GM19035 (cell line): ENCODE data around the gene UBE2L3.
"Not testable (repeated sequence)": the region's sequence is repeated elsewhere in the genome, so short reads cannot be mapped to it uniquely, and the experiment has no call there.

ENCODE experiments used
- ATAC-seq: cut with Tn5 transposase; IDR thresholded peaks from one replicate; pipeline ENCODE4 v1.9.1; 2021; ENCODE audit not compliant: unreplicated experiment

The UBE2L3 gene

DNA sequence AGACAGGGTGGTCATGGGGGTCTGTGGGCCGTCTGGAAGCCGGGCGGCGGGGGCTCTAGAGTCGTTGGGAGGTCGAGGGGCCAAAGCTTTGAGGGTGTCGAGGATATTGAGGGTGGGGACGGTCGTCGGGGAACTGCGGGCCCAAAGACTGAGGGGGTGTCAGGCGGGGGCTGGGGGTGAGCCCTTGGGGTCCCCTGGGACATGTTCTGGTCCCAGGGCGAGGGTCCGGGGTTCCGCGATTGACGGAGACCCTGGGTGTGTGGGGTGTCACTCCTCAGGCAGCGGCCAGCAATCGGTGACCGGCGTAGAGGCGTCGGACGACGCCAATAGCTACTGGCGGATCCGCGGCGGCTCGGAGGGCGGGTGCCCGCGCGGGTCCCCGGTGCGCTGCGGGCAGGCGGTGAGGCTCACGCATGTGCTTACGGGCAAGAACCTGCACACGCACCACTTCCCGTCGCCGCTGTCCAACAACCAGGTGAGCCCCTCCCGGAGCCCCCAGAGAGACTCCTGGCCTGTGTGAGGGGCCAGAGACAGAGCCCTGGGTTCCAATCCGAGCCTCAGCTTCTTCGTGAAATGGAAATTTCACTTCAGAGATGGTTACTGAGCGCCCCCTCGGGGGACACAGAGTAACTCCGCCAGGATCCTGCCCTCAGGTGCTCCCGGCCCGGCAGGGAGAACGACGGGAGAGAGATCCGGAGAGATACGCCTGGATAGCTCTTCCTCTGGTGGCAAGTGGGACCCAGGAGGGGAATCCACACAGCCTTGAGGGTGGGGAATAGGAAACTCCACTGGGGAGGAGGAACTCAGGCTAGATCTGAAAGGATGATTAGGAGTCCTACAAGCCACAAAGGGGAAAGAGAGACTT lies 75.3 kb downstream of the UBE2L3 start:
- ATAC-seq = no peak

DNA sequence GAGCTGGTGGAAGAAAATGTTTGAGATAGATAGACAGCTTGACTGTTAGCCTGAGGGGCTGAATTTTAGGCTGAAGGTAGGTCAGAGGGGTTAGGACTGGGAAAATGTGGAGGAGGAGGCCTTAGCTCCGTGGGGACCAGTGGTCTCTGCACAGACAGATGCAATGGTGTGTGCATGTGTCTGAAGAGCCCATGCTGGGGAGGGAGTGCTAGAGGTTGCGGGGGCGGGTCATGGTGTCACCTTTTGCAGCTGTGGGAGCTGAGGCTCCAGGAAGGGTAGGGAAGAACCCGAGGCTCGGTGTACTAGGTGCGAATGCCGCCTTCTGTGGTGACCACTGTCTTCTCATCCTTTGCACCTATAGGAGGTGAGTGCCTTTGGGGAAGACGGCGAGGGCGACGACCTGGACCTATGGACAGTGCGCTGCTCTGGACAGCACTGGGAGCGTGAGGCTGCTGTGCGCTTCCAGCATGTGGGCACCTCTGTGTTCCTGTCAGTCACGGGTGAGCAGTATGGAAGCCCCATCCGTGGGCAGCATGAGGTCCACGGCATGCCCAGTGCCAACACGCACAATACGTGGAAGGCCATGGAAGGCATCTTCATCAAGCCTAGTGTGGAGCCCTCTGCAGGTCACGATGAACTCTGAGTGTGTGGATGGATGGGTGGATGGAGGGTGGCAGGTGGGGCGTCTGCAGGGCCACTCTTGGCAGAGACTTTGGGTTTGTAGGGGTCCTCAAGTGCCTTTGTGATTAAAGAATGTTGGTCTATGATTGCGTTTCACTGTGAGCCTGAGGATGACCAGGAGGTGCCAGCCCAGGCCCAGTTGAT lies 76.2 kb downstream of the UBE2L3 start:
- no peak for ATAC-seq

DNA sequence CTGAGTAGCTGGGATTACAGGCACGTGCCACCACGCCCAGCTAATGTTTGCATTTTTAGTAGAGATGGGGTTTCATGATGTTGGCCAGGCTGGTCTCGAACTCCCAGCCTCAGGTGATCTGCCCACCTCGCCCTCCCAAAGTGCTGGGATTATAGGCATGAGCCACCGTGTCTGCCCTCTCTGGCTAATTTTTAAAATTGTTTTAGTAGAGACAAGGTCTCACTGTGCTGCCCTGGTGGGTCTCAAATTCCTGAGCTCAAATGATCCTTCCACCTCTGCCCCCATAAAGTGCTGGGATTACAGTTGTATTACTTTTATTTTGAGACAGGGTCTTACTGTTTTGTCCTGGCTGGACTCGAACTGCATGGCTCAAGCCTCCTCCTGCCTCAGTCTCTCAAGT lies 78.0 kb downstream of the UBE2L3 start:
- not testable (repeated sequence) for ATAC-seq

DNA sequence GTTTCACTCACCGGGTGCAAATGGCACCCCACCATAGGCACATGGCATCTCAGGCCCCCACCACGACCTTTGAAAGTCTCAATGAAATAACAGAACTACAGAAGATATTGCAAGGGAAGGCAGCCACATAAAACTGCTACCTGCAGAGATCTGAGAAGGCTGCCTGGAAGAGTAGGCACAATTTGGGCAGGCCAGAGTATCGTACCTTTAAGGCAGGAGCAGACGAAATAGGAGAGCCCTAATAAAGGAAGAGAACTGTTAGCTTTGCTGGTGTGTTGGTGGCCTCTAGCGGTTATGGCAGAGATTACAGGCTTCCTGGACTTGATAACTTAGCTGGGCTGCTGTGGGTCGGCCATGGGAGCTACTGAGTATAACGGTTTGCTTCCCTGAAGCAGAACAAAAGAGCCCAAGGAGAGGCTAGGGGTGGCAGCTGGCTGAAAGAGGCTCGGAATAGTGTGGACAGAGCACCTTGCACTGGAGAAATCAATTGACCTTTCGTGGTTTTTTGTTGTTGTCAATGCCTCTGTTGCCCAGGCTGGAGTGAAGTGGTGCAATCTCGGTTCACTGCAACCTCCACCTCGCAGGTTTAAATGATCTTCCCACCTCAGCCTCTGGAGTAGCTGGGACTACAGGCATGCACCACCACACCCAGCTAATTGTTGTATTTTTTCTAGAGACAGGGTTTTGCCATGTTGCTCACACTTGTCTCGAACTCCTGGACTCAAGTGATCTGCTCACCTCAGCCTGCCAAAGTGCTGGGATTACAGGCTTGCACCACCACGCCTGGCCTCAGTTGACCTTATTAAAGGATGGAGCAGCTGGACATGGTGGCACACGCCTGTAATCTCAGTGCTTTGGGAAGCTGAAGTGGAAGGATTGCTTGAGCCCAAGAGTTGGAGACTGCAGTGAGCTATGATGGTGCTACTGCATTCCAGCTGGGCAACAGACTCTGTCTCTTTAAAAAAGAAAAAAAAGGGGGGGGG lies 79.4 kb downstream of the UBE2L3 start:
- no peak for ATAC-seq

DNA sequence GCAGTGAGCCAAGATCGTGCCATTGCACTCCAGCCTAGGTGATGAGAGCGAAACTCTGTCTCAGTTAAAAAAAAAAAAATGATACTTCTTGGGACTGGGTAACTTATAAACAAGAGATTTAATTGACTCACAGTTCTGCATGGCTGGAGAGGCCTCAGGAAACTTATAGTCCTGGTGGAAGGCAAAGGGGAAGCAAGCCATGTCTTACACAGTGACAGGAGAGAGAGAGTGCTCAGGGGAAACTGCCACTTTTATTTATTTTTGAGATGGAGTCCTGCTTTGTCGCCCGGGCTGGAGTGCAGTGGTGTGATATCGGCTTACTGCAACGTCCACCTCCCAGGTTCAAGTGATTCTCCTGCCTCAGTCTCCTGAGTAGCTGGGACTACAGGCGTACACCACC lies 82.8 kb downstream of the UBE2L3 start:
- no peak for ATAC-seq

DNA sequence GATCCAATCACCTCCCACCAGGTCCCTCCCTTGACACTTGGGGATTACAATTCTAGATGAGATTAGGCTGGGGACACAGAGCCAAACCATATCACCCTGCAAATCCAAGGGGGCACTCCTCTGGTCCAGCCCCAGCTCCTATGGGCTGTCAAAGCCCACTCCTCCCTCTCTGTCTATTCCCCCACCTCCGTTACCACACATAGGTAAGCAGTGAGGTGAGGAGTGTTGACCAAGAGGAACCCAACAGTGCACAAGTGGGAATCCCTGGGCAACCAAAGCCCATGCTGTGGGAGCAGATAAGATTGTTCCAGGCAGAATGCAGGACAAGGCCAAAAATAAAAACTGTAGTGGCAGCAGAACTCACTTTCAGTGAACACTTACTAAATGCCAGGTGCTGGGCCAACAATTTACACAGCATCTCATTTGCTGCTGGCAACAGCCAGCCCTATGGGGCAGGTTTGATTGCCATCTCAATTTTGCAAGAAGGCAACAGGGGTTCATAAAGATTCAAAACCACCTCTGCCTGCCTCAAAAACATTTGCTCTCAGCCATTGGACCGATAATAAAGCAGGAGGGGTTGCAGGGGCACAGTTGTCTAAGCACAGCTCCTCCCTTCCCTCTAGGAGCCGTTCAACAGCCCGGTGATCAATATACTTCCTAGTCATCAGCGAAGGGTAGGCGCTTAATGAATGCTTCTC lies 83.5 kb downstream of the UBE2L3 start:
- ATAC-seq = no peak

DNA sequence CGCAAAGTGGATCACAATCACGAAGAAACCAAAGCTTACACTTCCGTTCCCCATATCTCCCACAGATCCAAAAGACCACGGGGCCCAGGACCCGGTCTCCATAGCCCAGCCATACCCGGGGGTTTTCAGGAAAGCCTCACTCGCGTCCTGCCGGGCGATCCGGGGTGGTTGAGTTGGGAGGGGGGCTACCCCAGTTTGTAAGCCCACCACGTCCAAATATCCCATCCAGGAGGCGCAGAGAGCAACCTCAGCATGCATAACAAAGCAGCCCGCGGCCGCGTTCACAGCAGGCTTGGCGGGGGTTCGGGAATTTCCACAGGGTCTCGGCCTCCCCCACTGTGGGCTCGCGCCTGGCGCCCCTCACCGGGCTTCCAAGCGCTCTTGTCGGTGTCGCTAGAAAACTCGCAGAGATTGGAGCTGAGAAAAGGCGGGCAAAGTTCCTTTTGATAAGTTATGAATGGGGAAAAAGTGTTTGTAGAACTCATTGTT lies 84.1 kb downstream of the UBE2L3 start:
- ATAC-seq = peak; percentile 17

DNA sequence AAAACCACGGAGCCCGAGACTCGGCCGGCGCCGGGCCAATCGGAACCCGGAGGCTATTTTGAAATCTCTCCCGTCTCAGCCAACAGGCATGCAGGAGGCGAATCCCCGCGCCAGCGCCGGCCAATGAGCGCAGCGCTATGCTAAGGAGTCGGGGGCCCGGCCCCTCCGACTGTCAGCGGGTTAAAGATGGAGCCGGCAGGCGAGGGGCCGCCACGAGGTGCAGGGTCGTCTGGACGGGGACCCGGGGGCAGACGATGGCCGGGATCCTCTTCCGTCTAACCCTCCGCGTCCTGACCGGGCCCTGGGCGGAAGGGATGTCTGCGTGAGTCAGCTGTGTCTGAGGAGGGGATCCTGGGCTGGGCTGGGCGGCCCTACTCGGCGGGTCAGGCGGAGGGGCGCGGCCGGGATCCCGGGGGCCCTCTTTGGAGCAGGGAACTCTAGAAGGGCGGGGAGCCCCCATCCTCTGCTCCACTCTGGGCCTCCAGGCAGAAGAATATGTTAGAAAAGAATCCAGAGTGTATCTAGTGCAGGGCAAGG lies 84.6 kb downstream of the UBE2L3 start:
- ATAC-seq = peak; percentile 87

DNA sequence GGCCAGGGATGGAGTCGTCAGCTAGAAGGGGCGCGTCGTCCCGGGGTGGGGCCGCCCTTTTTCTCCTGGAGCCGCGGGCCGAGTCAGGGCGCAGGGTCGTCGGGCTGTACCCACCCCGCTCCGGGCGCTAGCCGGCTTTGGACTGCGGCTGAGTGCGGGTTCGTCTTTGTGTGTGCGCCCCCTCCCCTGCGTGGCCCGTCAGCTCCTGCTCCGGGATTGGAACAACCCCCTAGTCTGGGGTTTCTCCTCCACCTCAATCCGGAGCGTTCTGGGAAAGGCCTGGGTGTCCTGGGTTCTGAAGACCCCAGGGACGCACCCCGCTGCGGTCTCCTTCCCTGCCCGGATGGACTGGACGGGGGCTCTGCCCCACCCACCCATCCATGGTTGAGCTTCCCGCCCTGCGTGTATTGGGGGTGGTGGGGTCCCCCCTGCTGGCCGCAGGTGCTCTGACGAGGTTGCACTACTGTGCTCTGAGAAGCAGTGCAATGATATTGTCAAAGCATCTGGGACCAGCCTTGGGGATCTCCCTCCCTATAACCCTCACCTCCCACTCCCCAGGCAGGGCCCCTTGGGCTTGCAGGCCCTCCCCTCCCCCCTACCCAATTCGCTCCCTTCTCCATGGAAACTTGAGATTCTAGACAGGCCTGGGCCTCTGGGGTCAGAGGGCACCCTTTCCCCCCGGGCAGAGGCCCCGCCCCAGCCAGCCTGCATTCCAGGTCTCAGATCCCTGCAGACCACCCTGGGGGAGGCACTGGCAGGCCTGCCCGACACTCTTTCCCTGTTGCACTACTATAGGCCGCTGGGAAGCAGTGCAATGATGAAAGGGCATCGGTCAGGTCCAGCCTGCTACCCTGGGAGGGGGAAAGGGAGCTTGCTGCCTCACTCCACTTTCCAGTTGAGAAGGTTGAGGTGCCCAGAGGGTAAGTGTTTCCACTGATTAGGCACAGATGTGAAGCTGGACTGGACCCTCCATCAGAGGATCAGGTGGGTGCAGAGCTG lies 85.3 kb downstream of the UBE2L3 start:
- ATAC-seq = no peak

DNA sequence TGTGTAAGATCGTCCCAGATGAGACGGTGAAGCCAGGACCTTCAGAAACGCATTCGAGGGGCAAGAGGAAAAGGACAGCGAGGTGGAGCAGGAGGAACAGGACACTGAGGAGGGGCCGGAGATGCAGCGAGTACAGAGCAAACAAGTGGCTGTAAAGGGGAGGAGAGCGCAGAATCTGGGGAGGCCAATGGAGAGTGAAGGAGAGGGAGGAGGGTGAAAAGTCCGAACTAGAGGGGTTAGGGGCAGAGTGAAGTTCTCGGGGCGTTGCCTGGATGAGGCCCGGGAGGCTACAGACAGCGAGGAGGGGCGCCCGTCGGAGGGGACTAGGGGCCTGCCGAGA lies 89.5 kb downstream of the UBE2L3 start:
- no peak for ATAC-seq

DNA sequence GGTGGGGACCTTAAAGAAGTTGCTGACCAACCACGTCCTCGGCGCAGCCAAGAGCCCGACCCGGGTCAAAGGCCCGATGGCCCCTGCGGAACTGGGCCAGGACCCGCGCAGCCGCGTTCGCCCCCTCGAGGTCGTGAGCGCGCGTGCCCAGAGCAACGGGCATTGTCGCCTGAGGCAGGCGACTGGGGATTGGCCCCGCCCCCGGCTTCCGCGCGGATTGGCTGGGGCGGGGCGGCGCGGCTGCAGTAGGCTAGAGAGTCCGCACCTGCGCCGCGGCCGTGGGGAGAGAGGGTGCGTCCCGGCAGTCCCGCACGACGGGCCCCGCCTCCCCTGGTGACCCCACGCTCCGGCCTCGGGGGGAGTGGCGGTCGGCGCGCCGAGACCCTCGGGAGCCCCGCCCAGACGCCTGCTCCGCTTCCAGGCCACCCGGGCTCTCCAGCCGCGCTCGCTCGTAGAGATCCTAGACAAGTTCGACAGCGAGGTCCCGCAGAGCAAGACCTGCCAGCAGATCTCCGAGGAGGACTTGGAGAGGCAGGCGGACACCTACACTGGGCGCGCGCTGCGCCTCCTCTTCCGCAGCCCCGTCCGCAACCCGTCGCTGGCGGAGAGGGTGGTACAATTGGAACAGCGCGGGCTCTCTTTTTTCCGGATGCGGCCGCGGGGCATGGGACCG lies 90.0 kb downstream of the UBE2L3 start:
- ATAC-seq = peak; percentile 85

DNA sequence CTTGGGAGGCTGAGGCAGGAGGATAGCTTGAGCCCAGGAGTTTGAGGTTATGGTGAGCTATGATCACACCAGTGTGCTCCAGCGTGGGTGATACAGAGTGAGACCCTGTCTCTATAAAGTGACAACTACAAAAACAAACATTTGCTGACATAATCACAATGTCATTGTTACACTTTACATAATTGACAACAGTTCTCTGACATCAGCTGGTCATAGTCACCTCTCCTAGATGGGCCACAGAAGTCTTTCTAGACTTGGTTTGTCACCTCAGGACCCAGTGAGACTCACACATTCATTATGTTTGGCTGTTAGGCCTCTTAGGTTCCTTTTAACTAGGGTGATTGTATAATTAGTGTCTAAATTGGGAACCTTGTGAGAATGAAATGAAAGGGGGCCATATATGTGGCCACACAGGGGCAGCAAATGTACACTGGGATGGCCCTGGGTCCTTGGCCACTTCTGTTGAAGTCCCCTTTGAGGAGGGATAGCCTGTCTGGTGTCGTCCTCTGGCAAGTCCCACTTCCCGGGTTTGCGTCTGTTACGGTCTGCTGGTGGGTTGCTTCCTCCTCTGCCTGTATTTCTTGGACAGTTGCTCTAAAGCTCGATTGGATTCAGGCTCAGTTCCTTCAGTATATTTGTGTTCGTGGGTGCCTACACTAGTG lies 92.5 kb downstream of the UBE2L3 start:
- no peak for ATAC-seq

DNA sequence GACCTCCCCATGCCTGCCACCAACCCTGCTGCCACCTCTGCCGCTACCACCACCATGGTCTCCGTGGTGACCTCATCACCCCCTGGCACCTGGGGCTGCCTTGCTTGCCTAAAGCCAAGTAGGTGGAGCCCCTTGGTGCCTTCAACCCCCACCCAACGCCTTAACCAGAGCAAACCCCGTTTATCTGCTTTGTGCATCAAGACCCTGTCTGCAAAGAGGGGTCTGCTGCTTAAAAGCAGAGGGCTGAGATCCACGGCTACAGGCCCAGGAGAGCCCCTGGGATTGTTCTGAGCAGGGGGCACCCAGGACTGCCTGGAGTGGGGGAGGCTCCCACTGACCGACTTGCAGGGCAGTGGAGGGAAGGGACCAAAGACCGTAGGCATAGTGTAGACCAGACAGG lies 93.4 kb downstream of the UBE2L3 start:
- ATAC-seq = no peak

DNA sequence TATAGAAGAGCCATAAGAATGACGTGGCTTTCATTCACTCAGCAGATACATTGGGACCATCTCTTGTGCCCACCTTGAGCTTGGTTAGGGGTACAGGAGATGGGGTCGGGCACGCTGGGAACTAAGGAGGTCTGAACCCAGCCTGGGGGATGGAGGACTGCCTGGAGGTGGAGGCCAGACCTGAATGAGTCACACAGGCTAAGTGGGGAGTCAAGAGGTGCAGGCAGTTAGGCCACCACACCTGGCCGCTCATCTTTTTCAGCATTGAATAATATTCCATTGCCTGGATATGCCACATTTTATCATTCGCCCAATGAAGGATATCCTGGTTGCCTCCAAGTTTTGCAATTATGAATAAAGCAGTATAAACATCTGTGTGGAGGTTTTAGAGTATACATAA lies 94.5 kb downstream of the UBE2L3 start:
- no peak for ATAC-seq

DNA sequence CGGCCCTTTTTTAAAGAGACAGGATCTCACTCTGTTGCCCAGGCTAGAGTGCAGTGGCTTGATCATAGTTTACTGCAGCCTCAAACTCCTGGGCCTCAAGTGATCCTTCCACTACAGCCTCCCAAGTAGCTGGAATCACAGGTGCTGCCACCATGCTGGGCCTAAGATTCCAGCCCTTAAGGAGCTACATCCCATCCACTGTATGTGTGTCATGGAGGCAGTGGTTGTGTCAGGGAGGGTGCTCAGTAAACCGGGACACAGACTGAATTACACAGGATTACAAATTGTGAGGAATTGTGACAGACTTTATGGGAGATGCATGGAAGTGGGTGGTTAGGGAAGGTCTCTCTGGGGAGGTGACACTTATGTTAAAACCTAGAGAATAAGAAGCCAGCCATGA lies 96.2 kb downstream of the UBE2L3 start:
- ATAC-seq = no peak

DNA sequence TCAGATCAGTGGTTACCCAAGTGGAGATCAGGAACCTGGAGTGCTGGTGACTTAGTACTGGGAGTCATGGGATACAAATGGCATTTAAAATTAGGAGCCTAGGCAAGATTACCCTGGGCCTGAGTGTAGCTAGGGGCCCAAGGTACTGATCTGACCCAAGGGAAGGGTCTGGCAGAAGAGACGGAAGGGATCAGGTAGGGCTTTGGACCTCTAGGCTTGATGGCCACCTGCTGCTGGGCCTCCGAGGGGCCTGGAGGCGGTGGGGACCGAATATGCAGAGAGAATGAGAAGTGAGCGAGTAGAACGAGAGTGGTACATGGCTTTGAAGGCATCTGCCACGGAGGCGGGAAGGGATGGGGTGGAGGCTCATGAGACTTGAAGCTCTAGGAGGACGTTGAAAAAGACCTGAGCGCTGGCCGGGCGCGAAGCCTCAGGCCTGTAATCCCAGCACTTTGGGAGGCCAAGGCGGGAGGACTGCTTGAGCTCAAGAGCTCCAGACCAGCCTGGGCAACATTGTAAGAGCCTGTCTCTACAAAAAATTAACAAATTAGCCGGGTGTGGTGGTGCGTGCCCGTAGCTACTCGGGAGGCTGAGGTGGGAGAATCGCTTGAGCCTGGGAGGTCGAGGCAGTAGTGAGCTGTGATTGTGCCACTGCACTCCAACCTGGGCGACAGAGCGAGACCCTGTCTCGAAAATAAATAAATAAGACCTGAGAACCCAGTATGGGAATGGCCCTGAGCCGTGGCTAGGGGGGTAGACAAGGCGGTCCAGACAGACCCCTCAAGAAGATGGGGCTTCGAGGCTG lies 97.7 kb downstream of the UBE2L3 start:
- no peak for ATAC-seq

DNA sequence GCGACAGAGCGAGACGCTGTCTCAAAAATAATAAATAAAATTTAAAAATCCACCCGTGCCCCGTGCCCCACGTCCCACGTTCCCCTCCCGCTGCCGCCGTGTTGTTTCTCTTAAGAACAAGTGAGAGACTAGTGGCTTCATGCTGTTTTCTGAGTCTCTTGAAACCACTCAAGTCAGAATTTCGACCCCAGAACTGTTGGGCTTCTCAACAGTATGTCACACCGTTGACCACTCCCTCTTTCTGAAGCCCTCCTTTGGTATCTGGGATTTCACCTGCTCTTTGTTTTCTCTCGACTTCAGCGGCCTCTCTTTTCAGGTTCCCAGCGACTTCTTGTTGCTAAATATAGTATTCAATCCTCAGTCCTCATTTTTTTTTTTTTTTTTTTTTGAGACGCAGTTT lies 99.3 kb downstream of the UBE2L3 start:
- ATAC-seq = no peak
